Epidermal melanocyte (primary cell): ENCODE measurements around the gene PODXL2.
"Not testable (repeated sequence)": the region's sequence is repeated elsewhere in the genome, so short reads cannot be mapped to it uniquely, and the experiment has no call there.

Experiments used
- DNase-seq: peaks from one replicate; pipeline ENCODE4 v3.0.0; 2011; ENCODE audit warnings: low spot score; ENCODE audit not compliant: insufficient read length

The PODXL2 gene

GRCh38 chr3:127688416-127689265 is 59.7 kb downstream of the PODXL2 start:
- DNase-seq: no peak

GRCh38 chr3:127689266-127689860 is 60.4 kb downstream of the PODXL2 start:
- DNase-seq: no peak

- DNase-seq: no peak
These were observed 61.1 kb downstream of the PODXL2 start for GRCh38 chr3:127690106-127690505.

GRCh38 chr3:127690823-127691452 is 62.0 kb downstream of the PODXL2 start:
- DNase-seq: no peak

- no peak for DNase-seq
These were observed 62.5 kb downstream of the PODXL2 start for GRCh38 chr3:127691489-127691888.

GRCh38 chr3:127691974-127692373 is 63.0 kb downstream of the PODXL2 start:
- DNase-seq: no peak

- DNase-seq: no peak
These were observed 63.7 kb downstream of the PODXL2 start for GRCh38 chr3:127692501-127693335.

- no peak for DNase-seq
These were observed 64.4 kb downstream of the PODXL2 start for GRCh38 chr3:127693336-127693843.

GRCh38 chr3:127694467-127695215 is 65.7 kb downstream of the PODXL2 start:
- no peak for DNase-seq

- DNase-seq: no peak
These were observed 68.7 kb downstream of the PODXL2 start for GRCh38 chr3:127697551-127698240.

GRCh38 chr3:127698286-127698685 is 69.3 kb downstream of the PODXL2 start:
- no peak for DNase-seq

- DNase-seq: no peak
These were observed 69.9 kb downstream of the PODXL2 start for GRCh38 chr3:127698691-127699415.

GRCh38 chr3:127699416-127700300 is 70.7 kb downstream of the PODXL2 start:
- DNase-seq: no peak

- DNase-seq: no peak
These were observed 71.4 kb downstream of the PODXL2 start for GRCh38 chr3:127700406-127700805.

GRCh38 chr3:127701280-127701911 is 72.4 kb downstream of the PODXL2 start:
- DNase-seq: no peak

GRCh38 chr3:127702151-127702578 is 73.2 kb downstream of the PODXL2 start:
- no peak for DNase-seq

- DNase-seq: not testable (repeated sequence)
These were observed 75.9 kb downstream of the PODXL2 start for GRCh38 chr3:127704840-127705239.

GRCh38 chr3:127706312-127706711 is 77.3 kb downstream of the PODXL2 start:
- DNase-seq: no peak
